Thoracic aorta (tissue), 2 donors: ENCODE measurements around the gene GORASP1. TPM values are rescaled to one million over a fixed set of nuclear protein-coding genes. Genes with fewer than 3 reads are reported as not detected.

ENCODE experiments used
- ATAC-seq: fragments of 150-250 bp; one replicate; pipeline ENCODE4 v1.8.0; 2017; ENCODE audit warnings: low read depth; ENCODE audit not compliant: insufficient number of reproducible peaks, low FRiP score
- DNase-seq: peaks from one replicate; pipeline ENCODE4 v3.0.0-alpha.2; 2020; ENCODE audit warnings: low spot score
- H3K27ac ChIP-seq, 2 donors: fragments of 200-600 bp; sonication (generic); 1 replicate in 1 of 2; 2 replicates in 1 of 2; pipeline ENCODE4 v1.5.1; 2016; ENCODE audit warnings: mild to moderate bottlenecking in 2 of 2, moderate library complexity in 2 of 2
- H3K27me3 ChIP-seq: fragments of 200-600 bp; sonication (generic); replicated peaks from 2 replicates; pipeline ENCODE4 v1.6.0; 2016; ENCODE audit warnings: mild to moderate bottlenecking; ENCODE audit not compliant: insufficient read depth
- H3K36me3 ChIP-seq: fragments of 200-600 bp; sonication (generic); one replicate; pipeline ENCODE4 v1.5.1; 2016
- H3K4me1 ChIP-seq, 2 donors: fragments of 200-600 bp; sonication (generic); 1 replicate in 1 of 2; 2 replicates in 1 of 2; pipeline versions ENCODE4 v1.5.1 to v1.6.0; 2016; ENCODE audit warnings: low read depth in 2 of 2, mild to moderate bottlenecking in 1 of 2; ENCODE audit not compliant: control insufficient read depth in 1 of 2
- H3K4me3 ChIP-seq: fragments of 200-600 bp; sonication (generic); 2 replicates; pipeline ENCODE4 v1.5.1; 2016; ENCODE audit warnings: mild to moderate bottlenecking
- H3K9me3 ChIP-seq: fragments of 200-600 bp; sonication (generic); 2 replicates; pipeline ENCODE4 v1.5.1; 2016
- CTCF ChIP-seq: fragments of 200-600 bp; sonication (generic); IDR thresholded peaks from one replicate; pipeline ENCODE4 v1.5.1; 2019; ENCODE audit warnings: antibody characterized with exemption
- total RNA-seq, 2 donors: library from RNA; depleted of rRNA; stranded (reverse); fragments of >200 nt; gene quantifications; one replicate each; pipeline versions ENCODE4 v1.1.0 to v1.2.3, GENCODE V29; 2016

The GORASP1 gene
- total RNA-seq, 2 donors from 2014 or later: 59.3 to 84.6 TPM

DNA sequence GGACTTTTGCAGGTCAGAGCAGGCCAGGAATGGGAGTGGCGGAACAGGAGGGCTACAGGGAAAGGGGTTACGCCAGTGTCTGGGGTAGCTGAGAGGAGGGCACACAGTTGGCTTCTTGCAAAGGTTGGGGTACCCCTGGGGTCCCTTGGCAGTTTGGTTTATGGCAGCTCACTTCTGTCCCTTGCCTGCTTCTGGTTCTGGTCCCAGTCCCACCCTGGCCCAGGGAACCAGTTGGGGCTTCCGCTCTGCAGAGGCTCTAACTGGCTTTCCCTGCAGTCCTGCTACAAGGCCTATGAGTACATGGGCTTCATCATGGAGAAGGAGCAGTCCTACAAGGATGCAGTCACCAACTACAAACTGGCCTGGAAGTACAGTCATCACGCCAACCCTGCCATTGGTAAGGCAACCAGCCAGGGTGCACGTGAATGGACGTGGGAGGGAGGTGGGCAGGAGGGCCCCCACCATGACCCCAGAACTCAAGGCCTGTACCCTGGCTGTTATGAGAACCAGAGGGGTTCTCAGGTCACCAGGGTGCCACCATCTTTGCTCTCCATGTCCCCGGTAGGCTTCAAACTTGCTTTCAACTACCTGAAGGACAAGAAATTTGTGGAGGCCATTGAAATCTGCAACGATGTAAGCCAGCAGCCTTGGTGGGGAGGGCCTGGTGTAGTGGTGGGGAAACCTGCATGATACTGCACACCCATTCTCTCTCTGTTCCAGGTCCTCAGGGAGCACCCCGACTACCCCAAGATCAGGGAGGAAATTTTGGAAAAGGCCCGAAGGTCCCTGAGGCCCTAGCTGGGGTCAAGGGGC lies 30.8 kb upstream of the GORASP1 start:
- Histone ChIP-seq H3K9me3 (no peaks in the 10 kb centered on the region), H3K4me3 (no peak overlapping the region), H3K27ac (peak overlapping the region in 1 of 2 donors; percentile 20), H3K36me3 (peaks cover 25% of the 10 kb centered on the region), H3K27me3 (no peaks in the 10 kb centered on the region), H3K4me1 (peaks cover 21 to 40% of the 10 kb centered on the region in 2 donors)
- TF ChIP-seq CTCF: no peak
- ATAC-seq (no peak), DNase-seq (no peak)

GRCh38 chr3:39137435-39137936 lies 30.1 kb upstream of the GORASP1 start:
- no peaks in the 10 kb centered on the region for H3K27me3 ChIP-seq
- H3K4me1 ChIP-seq: peaks cover 20 to 36% of the 10 kb centered on the region in 2 donors
- no peak for DNase-seq
- H3K9me3 ChIP-seq: no peaks in the 10 kb centered on the region
- peaks cover 18% of the 10 kb centered on the region for H3K36me3 ChIP-seq
- no peak for ATAC-seq
- no peak for TF ChIP-seq CTCF
- H3K27ac ChIP-seq: no peak overlapping the region
- H3K4me3 ChIP-seq: no peak overlapping the region

DNA sequence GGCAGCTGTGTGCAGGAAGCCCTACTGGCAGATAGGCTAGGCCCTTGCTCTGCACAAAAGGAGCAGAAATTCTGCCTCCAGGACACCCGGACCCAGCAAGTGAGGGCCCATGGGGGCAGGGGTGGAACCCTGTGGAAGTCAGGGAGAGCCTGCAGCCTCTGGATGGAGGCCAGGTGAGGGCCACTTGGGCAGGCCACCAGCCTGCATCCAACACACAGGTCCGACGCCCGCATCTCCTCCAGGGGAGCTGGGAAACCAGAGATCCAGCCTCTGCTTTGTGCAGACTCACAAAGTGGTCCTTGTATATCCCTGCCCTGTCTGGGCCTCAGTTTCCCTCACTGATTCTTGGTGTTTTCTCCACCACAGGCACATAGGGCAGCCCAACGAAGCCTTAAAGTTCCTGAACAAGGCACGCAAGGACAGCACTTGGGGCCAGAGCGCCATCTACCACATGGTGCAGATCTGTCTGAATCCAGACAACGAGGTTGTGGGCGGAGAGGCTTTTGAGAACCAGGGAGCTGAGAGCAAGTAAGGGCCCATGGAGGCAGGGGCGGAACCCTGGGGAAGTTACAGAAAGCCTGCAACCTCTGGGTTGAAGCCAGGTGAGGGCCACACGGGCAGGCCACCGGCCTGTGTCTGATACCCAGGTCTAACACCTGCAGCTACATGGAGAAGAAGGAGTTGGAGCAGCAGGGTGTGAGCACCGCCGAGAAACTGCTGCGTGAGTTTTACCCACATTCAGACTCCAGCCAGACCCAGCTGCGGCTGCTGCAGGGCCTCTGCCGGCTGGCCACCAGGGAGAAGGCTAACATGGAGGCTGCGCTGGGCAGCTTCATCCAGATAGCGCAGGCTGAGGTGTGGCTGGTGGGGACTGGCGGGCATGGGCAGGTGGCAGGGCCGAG lies 29.4 kb upstream of the GORASP1 start:
- no peak overlapping the region for H3K4me3 ChIP-seq
- no peak for TF ChIP-seq CTCF
- peaks cover 13 to 29% of the 10 kb centered on the region in 2 donors for H3K4me1 ChIP-seq
- ATAC-seq (no peak), DNase-seq (no peak)
- no peaks in the 10 kb centered on the region for H3K9me3 ChIP-seq
- H3K36me3 ChIP-seq: peaks cover 11% of the 10 kb centered on the region
- H3K27ac ChIP-seq: no peak overlapping the region
- H3K27me3 ChIP-seq: no peaks in the 10 kb centered on the region

DNA sequence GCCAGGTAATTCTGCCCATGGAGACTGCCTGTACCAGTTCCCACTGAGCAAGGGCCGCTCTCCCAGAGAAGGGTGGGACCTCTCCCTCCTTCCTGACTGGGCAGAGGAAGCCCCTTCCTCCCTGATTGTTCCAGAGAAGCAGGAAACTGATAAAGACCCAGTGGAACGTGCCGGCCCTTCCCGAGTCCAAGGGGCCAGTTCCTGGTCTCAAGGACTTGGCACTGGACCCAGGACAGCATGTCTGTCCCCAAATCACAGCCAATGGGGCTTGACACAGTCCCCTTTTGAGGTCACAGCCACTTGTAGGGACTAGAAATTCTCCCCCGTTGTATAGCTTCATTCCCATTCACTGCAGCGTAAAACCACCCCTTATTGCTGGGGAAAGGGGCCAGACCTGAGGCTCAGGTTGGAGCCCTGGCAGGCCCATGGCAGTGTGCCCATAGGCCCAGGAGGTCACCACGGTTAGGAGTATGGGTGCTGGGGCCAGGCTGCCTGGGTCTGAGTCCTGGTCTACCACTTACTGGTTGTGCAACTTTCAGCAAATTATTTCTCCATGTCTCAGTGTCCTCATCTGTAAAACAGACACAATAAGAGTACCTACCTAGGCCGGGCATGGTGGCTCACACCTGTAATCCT lies 27.9 kb upstream of the GORASP1 start:
- TF ChIP-seq CTCF: no peak
- H3K36me3 ChIP-seq: peaks cover under 1% of the 10 kb centered on the region
- H3K4me3 ChIP-seq: no peak overlapping the region
- no peaks in the 10 kb centered on the region for H3K9me3 ChIP-seq
- no peaks in the 10 kb centered on the region for H3K27me3 ChIP-seq
- DNase-seq (no peak), ATAC-seq (no peak)
- no peak overlapping the region for H3K27ac ChIP-seq
- H3K4me1 ChIP-seq: peaks cover 4 to 14% of the 10 kb centered on the region in 2 donors
